NCI-H1436 treated with DMSO at 0.1 percent for 48 hours (cell line): ENCODE measurements around the gene REXO1.

Source experiments
- DNase-seq: peaks from one replicate; lab custom pipeline; 2025; lab: John Stamatoyannopoulos, UW

Gene REXO1

GRCh38 chr19:1847684-1848398 lies 442 bp downstream of the REXO1 start:
- no peak for DNase-seq

- DNase-seq, result no peak
Measured at GRCh38 chr19:1847348-1847683, 967 bp downstream of the REXO1 start.

GRCh38 chr19:1846517-1847204 lies 1.6 kb downstream of the REXO1 start:
- no peak for DNase-seq

GRCh38 chr19:1845642-1846041 lies 2.6 kb downstream of the REXO1 start:
- no peak for DNase-seq

GRCh38 chr19:1845125-1845515 lies 3.2 kb downstream of the REXO1 start:
- no peak for DNase-seq

- no peak for DNase-seq
Measured at GRCh38 chr19:1844513-1845124, 3.7 kb downstream of the REXO1 start.

GRCh38 chr19:1843646-1844394 lies 4.5 kb downstream of the REXO1 start:
- no peak for DNase-seq

GRCh38 chr19:1843116-1843515 lies 5.2 kb downstream of the REXO1 start:
- DNase-seq, result no peak

- no peak for DNase-seq
Measured at GRCh38 chr19:1841209-1841924, 6.9 kb downstream of the REXO1 start.

- DNase-seq, result no peak
Measured at GRCh38 chr19:1840541-1841115, 7.7 kb downstream of the REXO1 start.

GRCh38 chr19:1839658-1840540 lies 8.4 kb downstream of the REXO1 start:
- no peak for DNase-seq

GRCh38 chr19:1837625-1838105 lies 10.6 kb downstream of the REXO1 start:
- no peak for DNase-seq

- DNase-seq, result no peak
Measured at GRCh38 chr19:1837222-1837565, 11.1 kb downstream of the REXO1 start.

GRCh38 chr19:1836458-1837221 lies 11.6 kb downstream of the REXO1 start:
- no peak for DNase-seq

GRCh38 chr19:1833540-1833939 lies 14.7 kb downstream of the REXO1 start:
- DNase-seq, result no peak

- no peak for DNase-seq
Measured at GRCh38 chr19:1832046-1832663, 16.1 kb downstream of the REXO1 start.

GRCh38 chr19:1830978-1831377 lies 17.3 kb downstream of the REXO1 start:
- DNase-seq, result no peak

- DNase-seq, result no peak
Measured at GRCh38 chr19:1830568-1830967, 17.7 kb downstream of the REXO1 start.

- no peak for DNase-seq
Measured at GRCh38 chr19:1829958-1830357, 18.3 kb downstream of the REXO1 start.
